CD14-positive monocyte (primary cell): ENCODE data around the gene SULT1C2. TPM values are rescaled to one million over a fixed set of nuclear protein-coding genes. Genes with fewer than 3 reads are reported as not detected.

Experiments used
- DNase-seq, 3 donors: peaks; one replicate each; pipeline ENCODE4 v3.0.0-alpha.2; 2011 to 2022
- H2AFZ ChIP-seq: 2 replicates; pipeline ENCODE4 v1.6.0; 2012; ENCODE audit warnings: mild to moderate bottlenecking, low read depth, low read length, inconsistent platforms; ENCODE audit not compliant: insufficient read depth, poor library complexity, severe bottlenecking
- H3K27ac ChIP-seq, 2 donors: 1 replicate in 1 of 2; 2 replicates in 1 of 2; pipeline ENCODE4 v1.5.1; 2012 to 2013; ENCODE audit warnings: low read length in 2 of 2, control low read depth in 1 of 2, inconsistent platforms in 1 of 2, low read depth in 1 of 2, mild to moderate bottlenecking in 1 of 2
- H3K27me3 ChIP-seq, 2 donors: one replicate each; pipeline versions ENCODE4 v1.6.0 to v1.6.1; 2011 to 2013; ENCODE audit warnings: low read length in 2 of 2; ENCODE audit not compliant: control insufficient read depth in 2 of 2, insufficient read depth in 2 of 2
- H3K36me3 ChIP-seq, 2 donors: replicated peaks in 1 of 2; 1 replicate in 1 of 2; 2 replicates in 1 of 2; pipeline versions ENCODE4 v1.5.1 to v1.6.1; 2012 to 2013; ENCODE audit warnings: low read length in 2 of 2, control low read depth in 1 of 2, inconsistent platforms in 1 of 2, mild to moderate bottlenecking in 1 of 2; ENCODE audit not compliant: insufficient read depth in 2 of 2, control insufficient read depth in 1 of 2
- H3K4me1 ChIP-seq, 2 donors: 1 replicate in 1 of 2; 2 replicates in 1 of 2; pipeline versions ENCODE4 v1.5.1 to v1.6.1; 2012 to 2013; ENCODE audit warnings: low read length in 2 of 2, control low read depth in 1 of 2, inconsistent platforms in 1 of 2, mild to moderate bottlenecking in 1 of 2, moderate library complexity in 1 of 2; ENCODE audit not compliant: insufficient read depth in 2 of 2, control insufficient read depth in 1 of 2
- H3K4me2 ChIP-seq: replicated peaks from 2 replicates; pipeline ENCODE3; 2012; ENCODE audit warnings: low read length, moderate library complexity, mild to moderate bottlenecking; ENCODE audit not compliant: poor library complexity, severe bottlenecking; ENCODE audit errors: extremely low read depth
- H3K4me3 ChIP-seq, 3 experiments: fragments of 200-600 bp in 1 of 3; sonication (generic) in 1 of 3; replicated peaks in 1 of 3; 1 replicate in 2 of 3; 2 replicates in 1 of 3; pipeline ENCODE4 v1.5.1; 2011 to 2013; ENCODE audit warnings: low read length in 3 of 3, mild to moderate bottlenecking in 3 of 3, control low read depth in 2 of 3, low read depth in 2 of 3, inconsistent platforms in 1 of 3, moderate library complexity in 1 of 3
- H3K79me2 ChIP-seq: 2 replicates; pipeline ENCODE4 v1.6.0; 2012; ENCODE audit warnings: mild to moderate bottlenecking, control low read depth, inconsistent platforms, low read length, moderate library complexity; ENCODE audit not compliant: insufficient read depth
- H3K9ac ChIP-seq: 2 replicates; pipeline ENCODE4 v1.6.0; 2017; ENCODE audit warnings: low read length, mild to moderate bottlenecking; ENCODE audit not compliant: insufficient read depth, poor library complexity, severe bottlenecking
- H3K9me3 ChIP-seq, 2 donors: replicated peaks in 1 of 2; 1 replicate in 1 of 2; 2 replicates in 1 of 2; pipeline versions ENCODE4 v1.5.1 to v1.6.1; 2012 to 2013; ENCODE audit warnings: low read length in 2 of 2, control low read depth in 1 of 2; ENCODE audit not compliant: control insufficient read depth in 1 of 2, insufficient read depth in 1 of 2
- H4K20me1 ChIP-seq: 2 replicates; pipeline ENCODE4 v1.6.0; 2012; ENCODE audit warnings: mild to moderate bottlenecking, low read length, control low read depth, moderate library complexity; ENCODE audit not compliant: insufficient read depth
- H3K27ac Mint-ChIP-seq, 7 donors: one replicate each; pipeline ENCODE4 v1.8.0; 2020; ENCODE audit warnings: mild to moderate bottlenecking in 7 of 7, mixed read lengths in 7 of 7, moderate library complexity in 6 of 7, inconsistent platforms in 2 of 7
- H3K27me3 Mint-ChIP-seq, 3 donors: one replicate each; pipeline ENCODE4 v1.8.0; 2021 to 2022; ENCODE audit warnings: low read depth in 3 of 3, mild to moderate bottlenecking in 3 of 3, mixed read lengths in 3 of 3, moderate library complexity in 3 of 3, inconsistent platforms in 1 of 3
- H3K36me3 Mint-ChIP-seq, 2 donors: one replicate each; pipeline ENCODE4 v1.8.0; 2020; ENCODE audit warnings: mixed read lengths in 2 of 2, inconsistent platforms in 1 of 2, mild to moderate bottlenecking in 1 of 2
- H3K4me1 Mint-ChIP-seq: one replicate; pipeline ENCODE4 v1.8.0; 2020; ENCODE audit warnings: mild to moderate bottlenecking, mixed read lengths
- H3K4me3 Mint-ChIP-seq, 2 donors: one replicate each; pipeline ENCODE4 v1.8.0; 2020; ENCODE audit warnings: mild to moderate bottlenecking in 2 of 2, mixed read lengths in 2 of 2, moderate library complexity in 1 of 2
- H3K9me3 Mint-ChIP-seq, 7 donors: one replicate each; pipeline ENCODE4 v1.8.0; 2020 to 2022; ENCODE audit warnings: mixed read lengths in 7 of 7, mild to moderate bottlenecking in 6 of 7, moderate library complexity in 6 of 7, inconsistent platforms in 2 of 7
- WGBS: methylation state at CpG from one replicate; pipeline ENCODE4 v1.1.5; 2013; ENCODE audit warnings: missing lambda C conversion rate; ENCODE audit not compliant: insufficient coverage; 5-methylcytosine and 5-hydroxymethylcytosine counted together
- intact Hi-C, 2 donors: fragments of 100-400 bp; cut with micrococcal nuclease; formaldehyde crosslinking; loops; one replicate each; pipeline versions ENCODE4 v1.15.0 to v1.15.1; 2023
- polyA plus RNA-seq, 3 donors: library from polyadenylated mRNA; depleted of rRNA in 1 of 3; unstranded in 2 of 3; stranded (reverse) in 1 of 3; fragments of 300-500 nt in 2 of 3; fragments of >200 nt in 1 of 3; fragmentation: Illumina TruSeq in 2 of 3; gene quantifications; 1 replicate in 2 of 3; 2 replicates in 1 of 3; pipeline ENCODE4 v1.2.3, GENCODE V29; 2012 to 2021
- TF ChIP-seq, protein P1 (sequence below): fragments of 200-600 bp; IDR thresholded peaks from one replicate; pipeline ENCODE4 v1.8.0; 2022; ENCODE audit warnings: antibody characterized with exemption, mild to moderate bottlenecking

Gene SULT1C2
- polyA plus RNA-seq, 3 donors: not detected

DNA sequence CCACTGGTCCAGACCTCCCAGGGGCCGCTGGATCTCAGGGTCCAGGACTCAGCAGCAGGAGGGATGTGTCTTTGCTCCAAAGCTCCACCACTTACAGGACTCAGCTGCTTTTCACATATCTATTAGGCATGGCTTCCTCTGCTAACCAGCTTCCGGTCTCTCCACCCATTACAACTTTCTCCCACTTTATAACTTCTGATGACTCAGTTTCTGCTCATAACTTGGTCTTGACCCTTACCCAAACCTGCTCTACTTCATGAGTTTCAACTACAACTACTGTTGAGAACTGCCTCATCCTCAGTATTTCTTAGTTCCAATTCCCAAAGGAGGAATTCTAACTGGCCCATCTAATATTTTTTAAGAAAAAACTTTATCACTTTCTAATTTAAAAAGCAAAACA lies 17.2 kb downstream of the SULT1C2 start:
- Histone ChIP-seq H3K9me3 (no peaks in the 10 kb centered on the region), H3K36me3 (no peaks in the 10 kb centered on the region), H3K27ac (no peak overlapping the region), H3K9ac (no peak overlapping the region), H3K4me1 (no peaks in the 10 kb centered on the region), H3K79me2 (no peaks in the 10 kb centered on the region), H3K4me2 (no peak overlapping the region), H2AFZ (no peak overlapping the region), H3K4me3 (no peak overlapping the region), H3K27me3 (no peaks in the 10 kb centered on the region), H4K20me1 (no peaks in the 10 kb centered on the region)
- Mint-ChIP-seq H3K4me1 (no peaks in the 10 kb centered on the region), H3K4me3 (no peak overlapping the region), H3K9me3 (peaks cover 0 to 9% (median 0%) of the 10 kb centered on the region in 7 donors), H3K27ac (no peak overlapping the region), H3K36me3 (no peaks in the 10 kb centered on the region), H3K27me3 (peaks cover 0 to 2% (median 1%) of the 10 kb centered on the region in 3 donors)
- no peak for DNase-seq
- TF ChIP-seq, protein P1, sequence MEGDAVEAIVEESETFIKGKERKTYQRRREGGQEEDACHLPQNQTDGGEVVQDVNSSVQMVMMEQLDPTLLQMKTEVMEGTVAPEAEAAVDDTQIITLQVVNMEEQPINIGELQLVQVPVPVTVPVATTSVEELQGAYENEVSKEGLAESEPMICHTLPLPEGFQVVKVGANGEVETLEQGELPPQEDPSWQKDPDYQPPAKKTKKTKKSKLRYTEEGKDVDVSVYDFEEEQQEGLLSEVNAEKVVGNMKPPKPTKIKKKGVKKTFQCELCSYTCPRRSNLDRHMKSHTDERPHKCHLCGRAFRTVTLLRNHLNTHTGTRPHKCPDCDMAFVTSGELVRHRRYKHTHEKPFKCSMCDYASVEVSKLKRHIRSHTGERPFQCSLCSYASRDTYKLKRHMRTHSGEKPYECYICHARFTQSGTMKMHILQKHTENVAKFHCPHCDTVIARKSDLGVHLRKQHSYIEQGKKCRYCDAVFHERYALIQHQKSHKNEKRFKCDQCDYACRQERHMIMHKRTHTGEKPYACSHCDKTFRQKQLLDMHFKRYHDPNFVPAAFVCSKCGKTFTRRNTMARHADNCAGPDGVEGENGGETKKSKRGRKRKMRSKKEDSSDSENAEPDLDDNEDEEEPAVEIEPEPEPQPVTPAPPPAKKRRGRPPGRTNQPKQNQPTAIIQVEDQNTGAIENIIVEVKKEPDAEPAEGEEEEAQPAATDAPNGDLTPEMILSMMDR: no peak
- intact Hi-C loops: no loop called here
- 100% methylated on average over 2 of the region's 2 CpGs for WGBS

GRCh38 chr2:108309903-108310302 lies 21.2 kb downstream of the SULT1C2 start:
- intact Hi-C loops: no loop called here
- H3K27me3 Mint-ChIP-seq: peaks cover 0 to 2% (median 0%) of the 10 kb centered on the region in 3 donors

More at GRCh38 chr2:108309903-108310302, 21.2 kb downstream of the SULT1C2 start:
- Mint-ChIP-seq H3K9me3 (peaks cover 0 to 11% (median 2%) of the 10 kb centered on the region in 7 donors), H3K36me3 (no peaks in the 10 kb centered on the region), H3K27ac (no peak overlapping the region), H3K4me3 (no peak overlapping the region), H3K4me1 (no peaks in the 10 kb centered on the region)
- Histone ChIP-seq H3K79me2 (no peaks in the 10 kb centered on the region), H3K4me1 (no peaks in the 10 kb centered on the region), H4K20me1 (no peaks in the 10 kb centered on the region), H3K27me3 (no peaks in the 10 kb centered on the region), H3K9me3 (no peaks in the 10 kb centered on the region), H3K4me3 (no peak overlapping the region), H3K9ac (no peak overlapping the region), H3K36me3 (no peaks in the 10 kb centered on the region), H2AFZ (no peak overlapping the region), H3K4me2 (no peak overlapping the region), H3K27ac (no peak overlapping the region)
- TF ChIP-seq, protein P1: no peak
- DNase-seq: no peak
